8988T (cell line): Measurements from ENCODE around the gene CREB3L1.

ENCODE experiments used
- DNase-seq: peaks from one replicate; pipeline ENCODE4 v3.0.0; 2011

Gene CREB3L1

DNA sequence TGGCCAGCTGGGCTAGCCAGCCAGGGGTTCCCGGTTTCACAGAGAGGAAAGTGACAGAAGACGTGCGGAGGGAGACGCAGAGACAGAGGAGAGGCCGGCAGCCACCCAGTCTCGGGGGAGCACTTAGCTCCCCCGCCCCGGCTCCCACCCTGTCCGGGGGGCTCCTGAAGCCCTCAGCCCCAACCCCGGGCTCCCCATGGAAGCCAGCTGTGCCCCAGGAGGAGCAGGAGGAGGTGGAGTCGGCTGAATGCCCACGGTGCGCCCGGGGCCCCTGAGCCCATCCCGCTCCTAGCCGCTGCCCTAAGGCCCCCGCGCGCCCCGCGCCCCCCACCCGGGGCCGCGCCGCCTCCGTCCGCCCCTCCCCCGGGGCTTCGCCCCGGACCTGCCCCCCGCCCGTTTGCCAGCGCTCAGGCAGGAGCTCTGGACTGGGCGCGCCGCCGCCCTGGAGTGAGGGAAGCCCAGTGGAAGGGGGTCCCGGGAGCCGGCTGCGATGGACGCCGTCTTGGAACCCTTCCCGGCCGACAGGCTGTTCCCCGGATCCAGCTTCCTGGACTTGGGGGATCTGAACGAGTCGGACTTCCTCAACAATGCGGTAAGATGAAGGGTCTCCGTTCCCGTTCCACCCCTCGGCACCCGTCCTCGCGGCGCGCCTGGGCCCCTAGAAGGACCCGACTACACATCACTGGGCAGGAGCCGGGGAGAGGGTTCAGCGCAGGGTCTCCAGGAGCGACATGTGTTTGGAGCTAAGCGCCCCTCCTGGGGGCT, at the start of gene CREB3L1:
Gene CREB3L1, plus strand, starts transcription at position 41 of the 765 bp plus-strand sequence. Its CDS starts 450 bp downstream, at position 491.
- peak; percentile 95 for DNase-seq

- no peak for DNase-seq
These were observed 48.2 kb upstream of the CREB3L1 start for GRCh38 chr11:46229230-46229629.

- no peak for DNase-seq
These were observed 43.2 kb upstream of the CREB3L1 start for GRCh38 chr11:46234311-46234710.

- no peak for DNase-seq
These were observed 41.4 kb upstream of the CREB3L1 start for GRCh38 chr11:46235777-46236688.

- DNase-seq = no peak
These were observed 40.6 kb upstream of the CREB3L1 start for GRCh38 chr11:46236918-46237247.

DNA sequence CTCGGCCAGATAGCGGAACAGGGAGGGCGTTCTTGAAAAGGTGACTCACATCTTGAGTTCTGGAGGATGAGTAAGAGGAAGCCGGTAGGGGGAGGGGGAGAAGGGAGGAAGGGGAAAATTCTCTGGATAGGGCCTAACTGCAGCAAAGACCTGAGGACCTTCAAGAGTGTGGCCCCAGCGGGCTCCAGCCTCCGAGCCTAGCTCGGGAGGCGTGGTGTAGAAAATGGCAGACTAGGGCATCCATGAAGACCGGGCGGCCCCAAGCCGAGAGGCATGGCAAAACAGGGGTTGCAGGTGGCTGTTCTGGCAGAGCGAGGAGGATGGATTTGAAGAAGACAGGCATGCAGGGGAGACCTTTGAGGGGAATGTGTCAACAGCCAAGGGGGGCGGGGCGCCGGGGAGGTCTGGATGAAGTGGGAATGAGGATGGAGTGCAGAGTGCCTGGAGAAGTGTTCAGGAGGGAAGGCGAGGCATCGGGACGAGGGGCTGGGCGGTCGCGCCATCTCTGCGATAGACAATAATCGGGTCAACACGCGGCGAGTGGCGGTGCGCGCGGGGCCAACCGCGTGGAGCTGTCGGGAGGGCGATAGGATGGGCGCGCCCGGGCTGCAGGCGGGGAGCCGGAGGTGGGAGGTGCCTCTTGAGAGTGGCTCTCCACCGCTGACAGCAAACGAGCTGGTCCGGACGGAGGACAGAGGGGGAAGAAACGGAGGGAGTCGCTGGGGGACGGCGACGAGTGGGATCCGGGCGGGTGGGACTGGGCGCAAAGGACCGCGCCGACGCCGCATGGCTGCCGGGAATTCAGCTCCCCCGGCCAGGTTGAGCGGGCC, 40.0 kb upstream of the CREB3L1 start:
- DNase-seq = peak; percentile 90

GRCh38 chr11:46238078-46238966, 39.1 kb upstream of the CREB3L1 start:
- peak; percentile 67 for DNase-seq

DNA sequence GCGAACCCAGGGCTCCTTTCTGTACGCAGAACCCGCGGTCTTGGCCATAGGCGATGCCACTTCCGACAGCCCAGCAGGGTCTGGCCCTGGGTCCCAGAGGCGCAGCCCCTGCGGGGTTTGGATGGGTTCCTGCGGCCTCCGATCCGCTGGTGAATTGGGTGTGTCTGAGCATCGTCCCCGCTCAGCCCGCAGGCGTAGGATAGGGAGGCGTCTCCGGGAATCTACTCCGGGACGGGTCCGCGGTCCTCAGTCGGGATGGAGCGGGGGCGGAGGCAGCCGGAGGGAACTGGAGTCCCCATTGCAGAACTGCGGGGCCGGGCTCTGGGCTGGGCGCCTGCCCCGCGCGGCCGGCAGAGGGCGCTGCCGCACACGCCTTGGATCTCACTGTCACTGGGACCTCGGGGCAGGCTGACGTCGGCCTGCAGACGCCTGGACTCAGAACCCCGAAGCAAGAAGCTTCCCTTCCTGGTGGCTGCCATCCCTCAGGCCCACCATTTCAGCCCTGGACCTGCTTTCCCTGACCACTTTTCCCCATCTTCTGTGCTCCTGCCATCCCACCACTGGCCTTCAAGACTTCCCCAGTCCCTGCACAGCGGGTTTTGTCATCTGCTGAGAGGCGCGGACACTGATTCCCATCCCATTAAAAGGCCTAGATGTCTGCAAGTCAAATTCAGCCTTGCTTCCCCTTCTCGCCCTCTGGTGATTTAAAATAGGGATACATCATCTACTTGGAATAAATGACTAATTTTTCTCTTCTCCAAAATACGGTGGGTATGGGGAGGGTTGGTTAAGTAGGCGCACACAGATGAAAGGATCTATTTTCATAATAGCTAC, 38.3 kb upstream of the CREB3L1 start:
- DNase-seq = peak; percentile 93

GRCh38 chr11:46239801-46240061, 37.7 kb upstream of the CREB3L1 start:
- DNase-seq = no peak

- DNase-seq = no peak
These were observed 37.1 kb upstream of the CREB3L1 start for GRCh38 chr11:46240371-46240770.

- no peak for DNase-seq
These were observed 36.6 kb upstream of the CREB3L1 start for GRCh38 chr11:46240861-46241260.

DNA sequence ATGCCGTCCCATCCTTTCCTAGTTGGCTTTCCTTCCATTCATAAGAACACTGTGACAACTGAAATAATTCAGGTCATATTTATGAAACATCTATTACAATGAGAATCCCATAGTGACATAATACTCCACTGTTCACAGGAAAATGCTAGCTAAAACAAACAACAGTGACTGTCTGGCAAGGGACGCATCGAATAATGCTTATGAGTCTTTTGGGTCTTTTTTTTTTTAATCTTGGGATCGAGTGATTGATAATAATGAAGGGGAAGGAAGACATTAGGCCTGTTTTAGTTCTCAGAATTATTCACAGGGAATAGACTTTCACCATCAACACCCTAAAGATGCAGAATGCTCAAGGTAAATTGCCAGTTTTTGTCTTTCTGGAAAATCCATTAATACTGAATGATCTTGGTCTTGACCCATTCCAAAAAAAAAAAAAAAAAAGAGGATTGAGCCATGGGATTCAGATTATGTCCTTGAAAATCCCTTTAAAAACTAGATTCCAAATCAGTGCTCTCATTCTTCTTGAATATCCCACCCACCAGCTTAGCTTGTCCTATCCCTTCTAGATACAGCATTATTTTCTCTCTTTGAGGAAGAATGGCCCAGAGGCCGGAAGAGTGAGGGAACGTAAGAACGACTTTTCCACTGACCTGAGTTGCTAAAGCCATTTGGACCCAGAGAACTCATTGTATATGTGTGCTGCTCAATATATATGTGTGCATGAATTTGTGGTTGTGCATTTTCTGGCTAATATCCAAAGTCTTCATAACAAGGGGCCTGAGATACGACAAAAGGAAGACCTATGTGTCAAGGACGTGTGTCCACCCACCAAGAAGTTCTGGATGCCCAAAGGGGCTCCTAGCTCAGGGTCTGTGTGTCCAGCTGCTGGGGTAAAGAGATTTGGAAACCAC, 35.2 kb upstream of the CREB3L1 start:
- DNase-seq = no peak

DNA sequence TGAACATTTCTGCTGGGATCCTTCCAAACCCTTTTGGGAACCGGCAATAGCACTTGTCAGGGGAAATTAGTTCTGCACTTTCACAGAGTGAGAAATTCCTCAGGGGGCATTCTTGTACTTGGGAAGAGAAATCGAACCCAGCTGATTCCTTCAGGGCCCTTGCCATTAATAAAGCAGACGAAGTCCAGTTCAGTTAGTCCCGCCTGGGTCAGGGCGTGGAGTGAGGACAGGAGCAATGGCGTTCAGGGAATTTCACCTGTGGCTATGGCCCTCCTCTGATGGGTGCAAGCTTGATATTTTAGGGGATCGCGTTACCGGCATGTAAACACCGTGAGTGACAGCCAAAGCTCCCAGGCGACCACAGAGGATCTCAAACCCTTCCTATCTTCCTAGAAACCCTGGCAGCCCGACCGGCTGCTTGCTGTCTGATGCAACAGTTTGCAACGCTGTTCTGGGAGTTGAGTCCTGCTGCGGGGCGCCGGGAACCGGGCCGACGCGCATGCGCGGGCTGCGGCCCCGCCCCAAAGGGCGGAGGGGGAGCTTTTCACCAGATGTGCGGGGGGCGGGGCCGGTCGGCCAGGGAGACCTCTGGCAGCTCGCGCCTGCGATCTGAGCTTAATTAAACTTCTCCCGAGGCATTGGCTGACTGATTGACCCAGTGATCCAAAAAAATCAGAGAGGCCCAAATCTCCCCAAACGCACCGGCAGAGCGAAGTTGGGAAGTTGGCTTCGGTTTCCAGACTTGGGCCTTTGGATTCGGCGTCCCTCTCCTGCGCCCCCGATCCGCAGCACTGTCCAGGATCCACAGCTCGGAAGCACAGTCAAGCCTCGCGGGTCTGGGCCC, 34.3 kb upstream of the CREB3L1 start:
- peak; percentile 95 for DNase-seq

- DNase-seq = no peak
These were observed 33.7 kb upstream of the CREB3L1 start for GRCh38 chr11:46243796-46244109.

GRCh38 chr11:46246521-46246920, 30.9 kb upstream of the CREB3L1 start:
- no peak for DNase-seq

GRCh38 chr11:46247090-46247489, 30.4 kb upstream of the CREB3L1 start:
- DNase-seq = no peak

DNA sequence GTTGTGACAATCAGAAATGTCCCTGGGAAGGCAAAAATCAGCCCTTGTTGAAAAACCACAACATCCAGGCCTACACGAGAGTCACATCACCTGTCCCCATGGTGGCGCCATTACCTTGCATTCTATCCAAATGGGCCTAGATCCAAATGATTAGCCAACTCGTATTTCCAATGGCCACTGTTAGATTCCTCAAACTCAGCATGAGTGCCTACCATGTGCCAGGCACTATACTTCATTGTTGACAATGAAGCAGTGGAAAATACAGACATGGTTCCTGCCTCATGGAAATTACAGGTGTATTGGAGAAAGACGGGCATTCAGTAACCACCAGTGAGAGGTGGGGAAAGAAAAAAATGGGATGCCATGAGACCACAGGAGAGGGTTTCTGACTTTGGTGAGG, 29.8 kb upstream of the CREB3L1 start:
- DNase-seq = peak; percentile 59

DNA sequence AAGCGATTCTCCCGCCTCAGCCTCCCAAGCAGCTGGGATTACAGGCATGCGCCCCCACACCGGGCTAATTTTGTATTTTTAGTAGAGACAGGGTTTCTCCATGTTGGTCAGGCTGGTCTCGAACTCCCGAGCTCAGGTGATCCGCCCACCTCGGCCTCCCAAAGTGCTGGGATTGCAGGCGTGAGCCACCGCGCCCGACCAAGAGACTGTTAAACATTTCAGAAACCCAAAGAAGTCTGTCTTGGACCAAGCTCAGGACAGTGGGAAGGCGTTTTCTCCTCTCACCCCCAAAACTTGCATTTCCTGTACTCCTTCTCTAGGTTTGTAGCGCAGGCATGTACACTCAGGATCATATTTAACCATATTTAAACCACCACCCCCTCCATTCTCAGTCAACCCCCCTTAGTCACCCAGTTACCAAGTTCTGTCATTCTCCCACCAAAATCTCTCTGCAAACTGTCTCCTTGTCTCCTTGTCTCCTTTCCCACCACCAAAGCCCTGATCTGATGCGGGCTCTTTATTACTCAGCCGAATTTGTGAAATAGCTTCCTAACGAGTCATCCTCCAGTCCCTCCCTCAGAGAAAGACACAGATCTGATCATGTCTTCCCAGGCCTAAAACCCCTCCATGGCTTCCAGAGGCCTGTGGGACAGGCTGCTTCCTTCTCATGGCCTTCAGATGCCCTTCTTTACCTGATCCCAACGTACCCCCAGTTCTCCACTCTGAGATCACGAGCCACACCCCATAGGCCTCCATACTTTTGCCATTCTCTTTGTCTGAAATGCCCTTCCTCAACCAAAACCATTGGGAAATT, 29.0 kb upstream of the CREB3L1 start:
- DNase-seq = peak; percentile 80
